Heart right ventricle (tissue), 16 donors: ENCODE results near the gene CLIC6. TPM values are rescaled to one million over a fixed set of nuclear protein-coding genes. Genes with fewer than 3 reads are reported as not detected.

Source experiments
- ATAC-seq, 8 donors: fragments of 200-7000 bp; cut with Tn5 transposase; one replicate each; pipeline ENCODE4 v1.9.1; 2020; ENCODE audit warnings: mild to moderate bottlenecking in 8 of 8, moderate library complexity in 8 of 8, moderate number of reproducible peaks in 1 of 8
- DNase-seq, 2 donors: peaks; one replicate each; pipeline ENCODE4 v3.0.0-alpha.2; 2020
- H3K27ac ChIP-seq, 10 donors: fragments of 200-600 bp; sonication (generic) in 2 of 10; one replicate each; pipeline versions ENCODE4 v1.5.0 to v1.8.0; 2020 to 2022; ENCODE audit warnings: mild to moderate bottlenecking in 3 of 10
- H3K27me3 ChIP-seq, 7 donors: fragments of 200-600 bp; one replicate each; pipeline ENCODE4 v1.8.0; 2021 to 2022; ENCODE audit warnings: mild to moderate bottlenecking in 2 of 7
- H3K36me3 ChIP-seq, 9 donors: fragments of 200-600 bp; sonication (generic) in 1 of 9; one replicate each; pipeline versions ENCODE4 v1.5.0 to v1.8.0; 2020 to 2022; ENCODE audit warnings: mild to moderate bottlenecking in 2 of 9
- H3K4me1 ChIP-seq, 9 donors: fragments of 200-600 bp; sonication (generic) in 1 of 9; one replicate each; pipeline versions ENCODE4 v1.5.0 to v1.8.0; 2020 to 2022; ENCODE audit warnings: mild to moderate bottlenecking in 4 of 9
- H3K4me3 ChIP-seq, 10 donors: fragments of 200-600 bp; sonication (generic) in 2 of 10; one replicate each; pipeline versions ENCODE4 v1.5.0 to v1.8.0; 2020 to 2022; ENCODE audit warnings: mild to moderate bottlenecking in 7 of 10, moderate library complexity in 2 of 10
- H3K9me3 ChIP-seq, 11 donors: fragments of 200-600 bp in 10 of 11; sonication (generic) in 2 of 11; one replicate each; pipeline versions ENCODE4 v1.5.0 to v1.8.0; 2013 to 2022; ENCODE audit warnings: mild to moderate bottlenecking in 2 of 11, control low read depth in 1 of 11, moderate library complexity in 1 of 11
- WGBS, 2 donors: extraction: QIAGEN DNeasy Blood & Tissue Kit; methylation state at CpG; one replicate each; pipeline ENCODE4 v1.1.7; 2013; ENCODE audit warnings: inconsistent platforms in 1 of 2; 5-methylcytosine and 5-hydroxymethylcytosine counted together
- intact Hi-C, 10 donors: fragments of 100-400 bp; cut with DNase I; formaldehyde crosslinking; loops; one replicate each; pipeline versions ENCODE4 v1.11.1 to v1.14.2; 2022
- polyA plus RNA-seq, 2 donors: library from polyadenylated mRNA; stranded (reverse); fragments of 200-250 nt; gene quantifications; one replicate each; pipeline ENCODE4 v1.2.3, GENCODE V29; 2013
- total RNA-seq, 10 donors: library from RNA; stranded (reverse); fragmentation: NEBNext Ultra II Directional in 3 of 10; extraction: Animal tissue kit (Norgen Biotek cat#: 25700) in 3 of 10; gene quantifications; one replicate each; pipeline versions ENCODE4 v1.2.1 to v1.2.4, GENCODE V29; 2021 to 2023
- TF ChIP-seq, protein P1 (sequence below), 9 donors: fragments of 200-600 bp; sonication (generic) in 2 of 9; IDR thresholded peaks; one replicate each; pipeline versions ENCODE4 v1.5.0 to v1.8.0; 2021 to 2022; ENCODE audit warnings: antibody characterized with exemption in 9 of 9, mild to moderate bottlenecking in 5 of 9, moderate library complexity in 1 of 9
- donor health status: Arrhythmogenic right ventricular cardiomyopathy.
- donor health status: ischemic (EF 13 %, LVEDD 7.1; RV severe dilation, severe dysfunction).
- donor health status: healthy with polysubstance abuse.
- donor health status: DM: no; HTN: yes; CAD: no.
- donor health status: DM: no; HTN: no; CAD: no.
- donor health status: ischemic (EF 25% LVEDD 6.9; RV normal size, moderate dysfunction).
- donor health status: ischemic (EF 25% LVEDD 5.7; RV mildly dilated, moderate dysfunction).
- donor health status: healthy.
- donor health status: DM: yes; HTN: yes; CAD: no.
- donor health status: Ischemic cardiomyopathy.
- donor health status: ischemic (EF 35%, LVEDD 5.7; RV mildly dilated, moderate dysfunction).
- donor health status: nonischemic (EF 11% LVEDD 7.7; RV severe dilation, severe dysfunction).
- donor health status: DM: yes; HTN: yes; CAD: no.
- donor health status: PGD.
- donor health status: ischemic (EF 29% LVEDD 5.4; RV normal size, mild dysfunction).
- donor health status: nonischemic (EF 23%, LVEDD 6.1; RV moderate dilation, normal function).

CLIC6 gene
- total and polyA plus RNA-seq, 12 donors, result 0.21 to 8.1 (median 2.4) TPM

DNA sequence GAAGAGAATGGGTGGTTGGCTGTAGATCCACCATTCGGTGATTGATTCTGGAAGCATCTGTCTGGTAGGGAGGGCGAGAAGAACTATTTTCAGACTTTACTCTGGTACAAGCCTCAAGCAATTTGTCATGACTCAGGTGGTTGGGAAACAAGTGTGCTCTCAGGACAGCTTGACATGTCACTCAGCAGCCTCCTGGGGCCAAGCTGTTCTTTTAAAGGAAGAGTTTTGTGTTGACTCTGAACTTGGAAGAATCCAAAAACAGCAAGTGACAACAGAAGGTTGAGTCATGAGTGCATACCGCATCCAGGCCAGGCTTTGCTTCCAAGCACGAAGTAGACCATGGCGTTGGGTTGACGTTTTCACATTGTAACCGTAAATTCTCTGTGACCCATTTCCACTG lies 65.9 kb downstream of the CLIC6 start:
- H3K4me1 ChIP-seq, result no peaks in the 10 kb centered on the region
- TF ChIP-seq, protein P1, sequence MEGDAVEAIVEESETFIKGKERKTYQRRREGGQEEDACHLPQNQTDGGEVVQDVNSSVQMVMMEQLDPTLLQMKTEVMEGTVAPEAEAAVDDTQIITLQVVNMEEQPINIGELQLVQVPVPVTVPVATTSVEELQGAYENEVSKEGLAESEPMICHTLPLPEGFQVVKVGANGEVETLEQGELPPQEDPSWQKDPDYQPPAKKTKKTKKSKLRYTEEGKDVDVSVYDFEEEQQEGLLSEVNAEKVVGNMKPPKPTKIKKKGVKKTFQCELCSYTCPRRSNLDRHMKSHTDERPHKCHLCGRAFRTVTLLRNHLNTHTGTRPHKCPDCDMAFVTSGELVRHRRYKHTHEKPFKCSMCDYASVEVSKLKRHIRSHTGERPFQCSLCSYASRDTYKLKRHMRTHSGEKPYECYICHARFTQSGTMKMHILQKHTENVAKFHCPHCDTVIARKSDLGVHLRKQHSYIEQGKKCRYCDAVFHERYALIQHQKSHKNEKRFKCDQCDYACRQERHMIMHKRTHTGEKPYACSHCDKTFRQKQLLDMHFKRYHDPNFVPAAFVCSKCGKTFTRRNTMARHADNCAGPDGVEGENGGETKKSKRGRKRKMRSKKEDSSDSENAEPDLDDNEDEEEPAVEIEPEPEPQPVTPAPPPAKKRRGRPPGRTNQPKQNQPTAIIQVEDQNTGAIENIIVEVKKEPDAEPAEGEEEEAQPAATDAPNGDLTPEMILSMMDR (IDR thresholded peaks at IDR 0.05), result no peak
- peaks cover 0 to 11% (median 4%) of the 10 kb centered on the region in 7 donors for H3K27me3 ChIP-seq
- intact Hi-C loops, result no loop called here
- 90 to 95% methylated on average over 7 of the region's 7 CpGs for WGBS, 2 donors
- no peak overlapping the region for H3K27ac ChIP-seq
- DNase-seq, result no peak
- no peaks in the 10 kb centered on the region for H3K36me3 ChIP-seq
- H3K4me3 ChIP-seq, result no peak overlapping the region
- H3K9me3 ChIP-seq, result no peaks in the 10 kb centered on the region
- no peak for ATAC-seq

DNA sequence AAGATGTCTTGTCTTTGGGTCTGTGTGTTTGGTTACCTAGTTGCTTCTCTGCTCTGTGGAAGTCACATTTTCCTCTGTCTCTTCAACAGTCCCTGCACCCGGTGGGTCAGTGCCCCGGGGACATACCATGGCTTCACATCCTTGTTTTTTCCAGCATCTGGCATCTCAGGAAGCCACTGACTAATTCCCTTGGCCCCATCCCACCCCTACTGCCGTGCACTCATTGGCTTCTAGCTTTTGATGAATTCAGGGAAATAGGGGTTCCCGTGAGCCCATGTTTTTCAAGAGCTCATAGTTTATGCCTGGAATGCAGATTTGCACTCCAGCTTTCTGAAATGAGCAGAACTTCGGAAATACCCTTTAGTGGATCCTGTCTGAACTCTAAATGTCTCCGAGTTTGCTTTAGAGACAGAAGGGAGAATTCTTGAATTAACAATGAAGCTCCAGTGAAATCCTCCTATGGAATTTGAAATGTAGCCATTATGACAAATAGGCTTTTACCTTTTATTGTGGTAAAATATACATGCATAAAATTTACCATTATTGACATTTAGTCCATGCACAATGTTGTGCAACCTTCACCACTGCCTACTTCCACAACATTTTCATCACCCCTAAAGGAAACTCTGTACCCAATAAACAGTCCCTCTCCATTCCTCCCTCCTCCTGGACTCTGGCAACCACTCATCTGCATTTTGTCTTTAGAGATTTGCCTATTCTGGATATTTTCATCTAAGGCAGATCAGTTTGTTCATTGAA lies 67.5 kb downstream of the CLIC6 start:
- intact Hi-C loops, result no loop called here
- ATAC-seq (no peak), DNase-seq (no peak)
- H3K36me3 ChIP-seq, result no peaks in the 10 kb centered on the region
- TF ChIP-seq, protein P1 (IDR thresholded peaks at IDR 0.05), result no peak
- H3K27ac ChIP-seq, result no peak overlapping the region
- H3K9me3 ChIP-seq, result no peaks in the 10 kb centered on the region
- peaks cover 0 to 19% (median 7%) of the 10 kb centered on the region in 7 donors for H3K27me3 ChIP-seq
- H3K4me3 ChIP-seq, result no peak overlapping the region
- no peaks in the 10 kb centered on the region for H3K4me1 ChIP-seq
- WGBS, 2 donors, result 68 to 81% methylated on average over 6 of the region's 6 CpGs

DNA sequence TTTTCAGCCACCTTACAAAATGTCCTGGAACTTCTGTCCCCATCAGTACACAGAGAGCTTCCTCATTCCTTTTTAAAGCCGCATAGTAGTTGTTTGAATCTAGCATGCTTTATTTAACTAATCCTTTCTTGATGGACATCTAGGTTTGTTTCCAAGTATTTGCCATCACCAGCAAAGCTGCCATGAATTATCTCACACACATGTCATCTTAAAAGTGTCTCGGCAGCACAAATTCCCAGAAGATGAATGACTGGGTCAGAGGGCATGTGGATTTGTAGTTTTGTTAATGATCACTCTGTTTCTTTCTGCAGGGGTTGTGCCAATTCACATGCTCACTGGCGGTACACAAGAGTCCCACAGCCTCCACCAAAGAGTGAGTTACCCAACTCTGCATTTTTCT lies 68.3 kb downstream of the CLIC6 start:
- DNase-seq, result no peak
- TF ChIP-seq, protein P1 (IDR thresholded peaks at IDR 0.05), result no peak
- H3K36me3 ChIP-seq, result no peaks in the 10 kb centered on the region
- ATAC-seq, result no peak
- no peaks in the 10 kb centered on the region for H3K9me3 ChIP-seq
- no peak overlapping the region for H3K4me3 ChIP-seq
- no peak overlapping the region for H3K27ac ChIP-seq
- no peaks in the 10 kb centered on the region for H3K4me1 ChIP-seq
- intact Hi-C loops, result no loop called here
- H3K27me3 ChIP-seq, result peaks cover 0 to 25% (median 11%) of the 10 kb centered on the region in 7 donors
- 57 to 65% methylated on average over 3 of the region's 3 CpGs for WGBS, 2 donors

DNA sequence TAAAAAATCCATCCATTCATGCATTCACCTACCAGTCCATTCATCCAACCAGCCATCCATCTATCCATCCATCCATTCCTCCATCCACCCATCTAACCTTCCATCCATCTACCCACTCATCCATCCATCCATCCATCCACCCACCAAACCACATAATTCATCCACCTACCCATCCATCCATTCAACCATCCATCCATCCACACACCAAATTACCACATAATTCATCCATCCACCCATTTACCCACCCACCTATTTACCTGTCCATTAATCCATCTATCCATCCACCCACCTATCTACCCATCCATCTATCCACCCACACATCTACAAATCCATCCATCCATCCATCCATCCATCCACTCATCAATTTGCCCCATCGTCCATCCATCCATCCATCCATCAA lies 71.4 kb downstream of the CLIC6 start:
- no peak overlapping the region for H3K27ac ChIP-seq
- H3K4me3 ChIP-seq, result no peak overlapping the region
- no peaks in the 10 kb centered on the region for H3K36me3 ChIP-seq
- no peak for DNase-seq
- WGBS, 2 donors, result 59 to 77% methylated on average over 1 of the region's 1 CpG
- H3K9me3 ChIP-seq, result no peaks in the 10 kb centered on the region
- H3K4me1 ChIP-seq, result peaks cover 0 to 4% (median under 1%) of the 10 kb centered on the region in 9 donors
- no peak for ATAC-seq
- intact Hi-C loops, result loop anchor here in 9 of 10 donors (5.0 to 10.0 kb wide), 9 partner anchors 165 to 1297 kb away; no protein-coding TSS in a partner anchor
- TF ChIP-seq, protein P1 (IDR thresholded peaks at IDR 0.05), result no peak
- H3K27me3 ChIP-seq, result peaks cover 0 to 32% (median 14%) of the 10 kb centered on the region in 7 donors
